Measurements from ENCODE around the gene SEMA4D.
"Not testable (repeated sequence)": the region's sequence is repeated elsewhere in the genome, so short reads cannot be mapped to it uniquely, and the experiment has no call there.

SEMA4D gene

GRCh38 chr9:89386797-89387196 lies 111.1 kb downstream of the SEMA4D start:
- DNase-seq (ENCODE audit: low read depth in 2 of 2): no peak

GRCh38 chr9:89386206-89386605 lies 111.7 kb downstream of the SEMA4D start:
- no peak for DNase-seq (ENCODE audit: low read depth in 2 of 2)

- no peak for DNase-seq (ENCODE audit: low read depth in 2 of 2)
These were observed 113.1 kb downstream of the SEMA4D start for GRCh38 chr9:89384783-89385182.

GRCh38 chr9:89383721-89384300 lies 114.1 kb downstream of the SEMA4D start:
- no peak for DNase-seq (ENCODE audit: low read depth in 2 of 2)

GRCh38 chr9:89383030-89383720 lies 114.7 kb downstream of the SEMA4D start:
- DNase-seq (ENCODE audit: low read depth in 2 of 2): no peak

GRCh38 chr9:89382026-89382986 lies 115.6 kb downstream of the SEMA4D start:
- peak in 1 of 2 donors; percentile 30 for DNase-seq (ENCODE audit: low read depth in 2 of 2)

- DNase-seq (ENCODE audit: low read depth in 2 of 2): no peak
These were observed 116.7 kb downstream of the SEMA4D start for GRCh38 chr9:89381308-89381609.

- no peak for DNase-seq (ENCODE audit: low read depth in 2 of 2)
These were observed 117.2 kb downstream of the SEMA4D start for GRCh38 chr9:89380437-89381307.

GRCh38 chr9:89379508-89380115 lies 118.3 kb downstream of the SEMA4D start:
- DNase-seq (ENCODE audit: low read depth in 2 of 2): no peak

- no peak for DNase-seq (ENCODE audit: low read depth in 2 of 2)
These were observed 118.9 kb downstream of the SEMA4D start for GRCh38 chr9:89379031-89379430.

- no peak for DNase-seq (ENCODE audit: low read depth in 2 of 2)
These were observed 119.4 kb downstream of the SEMA4D start for GRCh38 chr9:89378541-89378940.

GRCh38 chr9:89377411-89377810 lies 120.5 kb downstream of the SEMA4D start:
- DNase-seq (ENCODE audit: low read depth in 2 of 2): no peak

- DNase-seq (ENCODE audit: low read depth in 2 of 2): no peak
These were observed 121.1 kb downstream of the SEMA4D start for GRCh38 chr9:89376741-89377351.

GRCh38 chr9:89376286-89376685 lies 121.6 kb downstream of the SEMA4D start:
- DNase-seq (ENCODE audit: low read depth in 2 of 2): no peak

GRCh38 chr9:89375191-89375760 lies 122.6 kb downstream of the SEMA4D start:
- no peak for DNase-seq (ENCODE audit: low read depth in 2 of 2)

- no peak for DNase-seq (ENCODE audit: low read depth in 2 of 2)
These were observed 123.7 kb downstream of the SEMA4D start for GRCh38 chr9:89374176-89374575.

GRCh38 chr9:89372979-89373378 lies 124.9 kb downstream of the SEMA4D start:
- DNase-seq (ENCODE audit: low read depth in 2 of 2): no peak

GRCh38 chr9:89372230-89372816 lies 125.6 kb downstream of the SEMA4D start:
- no peak for DNase-seq (ENCODE audit: low read depth in 2 of 2)

- not testable (repeated sequence) for DNase-seq (ENCODE audit: low read depth in 2 of 2)
These were observed 126.1 kb downstream of the SEMA4D start for GRCh38 chr9:89371791-89372190.

GRCh38 chr9:89370593-89370992 lies 127.3 kb downstream of the SEMA4D start:
- DNase-seq (ENCODE audit: low read depth in 2 of 2): no peak
